SU-DHL-6 (cell line): ENCODE data around the gene UBE2D2.

Experiments used
- H2AFZ ChIP-seq: fragments of 200-600 bp; sonication (generic); 2 replicates; pipeline ENCODE4 v1.6.1; 2014; ENCODE audit warnings: low read depth, mild to moderate bottlenecking, moderate library complexity, mixed read lengths, antibody characterized with exemption, low read length; ENCODE audit not compliant: severe bottlenecking
- H3F3A ChIP-seq: fragments of 200-600 bp; shearing (Covaris generic); 2 replicates; pipeline ENCODE4 v1.6.0; 2016; ENCODE audit warnings: antibody characterized with exemption, mild to moderate bottlenecking; ENCODE audit not compliant: insufficient read depth
- H3K27ac ChIP-seq: fragments of 200-600 bp; sonication (generic); 2 replicates; pipeline ENCODE4 v1.5.1; 2016; ENCODE audit warnings: low read depth, mild to moderate bottlenecking, low read length, moderate library complexity, mixed read lengths
- H3K27me3 ChIP-seq: fragments of 200-600 bp; sonication (generic), shearing (Covaris generic); 2 replicates; pipeline ENCODE4 v1.6.0; 2014; ENCODE audit warnings: mild to moderate bottlenecking, low read length
- H3K36me3 ChIP-seq: fragments of 200-600 bp; sonication (generic); 2 replicates; pipeline ENCODE4 v1.6.1; 2014; ENCODE audit warnings: mild to moderate bottlenecking, low read length, mixed read lengths
- H3K4me2 ChIP-seq: fragments of 300-600, 200-600 bp; shearing (Covaris generic), sonication (generic); 2 replicates; pipeline ENCODE4 v1.6.0; 2014; ENCODE audit warnings: low read length, low read depth, mild to moderate bottlenecking; ENCODE audit not compliant: poor library complexity, severe bottlenecking
- H3K4me3 ChIP-seq: fragments of 200-600 bp; sonication (generic); 2 replicates; pipeline ENCODE4 v1.5.1; 2014; ENCODE audit warnings: antibody characterized with exemption, low read length, mild to moderate bottlenecking, mixed read lengths; ENCODE audit not compliant: insufficient read depth, poor library complexity, severe bottlenecking
- H3K79me2 ChIP-seq: fragments of 200-600 bp; sonication (generic); 2 replicates; pipeline ENCODE4 v1.6.1; 2014; ENCODE audit warnings: mild to moderate bottlenecking, low read length, moderate library complexity; ENCODE audit not compliant: insufficient read depth
- H3K9ac ChIP-seq: fragments of 200-600 bp; sonication (generic); 2 replicates; pipeline ENCODE4 v1.7.0; 2014; ENCODE audit warnings: mild to moderate bottlenecking, low read length
- H3K9me2 ChIP-seq: fragments of 200-600 bp; sonication (generic); replicated peaks from 2 replicates; pipeline ENCODE4 v1.6.1; 2014; ENCODE audit warnings: low read length; ENCODE audit not compliant: insufficient read depth
- H3K9me3 ChIP-seq: fragments of 200-600 bp; sonication (generic); 2 replicates; pipeline ENCODE4 v1.6.1; 2014; ENCODE audit warnings: low read length, mixed read lengths; ENCODE audit not compliant: insufficient read depth
- H4K20me1 ChIP-seq: fragments of 200-600 bp; sonication (generic); 2 replicates; pipeline ENCODE4 v1.6.1; 2014; ENCODE audit warnings: low read depth, mild to moderate bottlenecking, antibody characterized with exemption, low read length, moderate library complexity, mixed read lengths
- EZH2phosphoT487 ChIP-seq: fragments of 200-600 bp; sonication (generic), shearing (Covaris generic); conservative IDR thresholded peaks from 2 replicates; pipeline ENCODE4 v1.6.1; 2018; ENCODE audit warnings: mild to moderate bottlenecking, antibody characterized with exemption, low read length, moderate library complexity, mixed read lengths
- TF ChIP-seq, protein P1 (sequence below): fragments of 200-600 bp; sonication (generic); IDR thresholded peaks from one replicate; pipeline ENCODE4 v1.5.1; 2017; ENCODE audit warnings: antibody characterized with exemption, mild to moderate bottlenecking, low read length, moderate library complexity; ENCODE audit not compliant: insufficient read depth, poor library complexity, severe bottlenecking

UBE2D2 gene

GRCh38 chr5:139671096-139671841 lies 110.1 kb downstream of the UBE2D2 start:
- Histone ChIP-seq H4K20me1 (no peaks in the 10 kb centered on the region), H3K27ac (peak overlapping the region; percentile 99), H3F3A (peaks cover 44% of the 10 kb centered on the region), H3K27me3 (no peaks in the 10 kb centered on the region), H2AFZ (no peak overlapping the region), H3K9ac (peak overlapping the region; percentile 81), H3K4me2 (peak overlapping the region; percentile 93), H3K79me2 (peaks cover 83% of the 10 kb centered on the region), H3K9me3 (no peaks in the 10 kb centered on the region), H3K36me3 (no peaks in the 10 kb centered on the region), H3K4me3 (peak overlapping the region; percentile 21), H3K9me2 (no peaks in the 10 kb centered on the region)
- TF ChIP-seq EZH2phosphoT487, result no peak
- TF ChIP-seq, protein P1, sequence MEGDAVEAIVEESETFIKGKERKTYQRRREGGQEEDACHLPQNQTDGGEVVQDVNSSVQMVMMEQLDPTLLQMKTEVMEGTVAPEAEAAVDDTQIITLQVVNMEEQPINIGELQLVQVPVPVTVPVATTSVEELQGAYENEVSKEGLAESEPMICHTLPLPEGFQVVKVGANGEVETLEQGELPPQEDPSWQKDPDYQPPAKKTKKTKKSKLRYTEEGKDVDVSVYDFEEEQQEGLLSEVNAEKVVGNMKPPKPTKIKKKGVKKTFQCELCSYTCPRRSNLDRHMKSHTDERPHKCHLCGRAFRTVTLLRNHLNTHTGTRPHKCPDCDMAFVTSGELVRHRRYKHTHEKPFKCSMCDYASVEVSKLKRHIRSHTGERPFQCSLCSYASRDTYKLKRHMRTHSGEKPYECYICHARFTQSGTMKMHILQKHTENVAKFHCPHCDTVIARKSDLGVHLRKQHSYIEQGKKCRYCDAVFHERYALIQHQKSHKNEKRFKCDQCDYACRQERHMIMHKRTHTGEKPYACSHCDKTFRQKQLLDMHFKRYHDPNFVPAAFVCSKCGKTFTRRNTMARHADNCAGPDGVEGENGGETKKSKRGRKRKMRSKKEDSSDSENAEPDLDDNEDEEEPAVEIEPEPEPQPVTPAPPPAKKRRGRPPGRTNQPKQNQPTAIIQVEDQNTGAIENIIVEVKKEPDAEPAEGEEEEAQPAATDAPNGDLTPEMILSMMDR, result no peak

DNA sequence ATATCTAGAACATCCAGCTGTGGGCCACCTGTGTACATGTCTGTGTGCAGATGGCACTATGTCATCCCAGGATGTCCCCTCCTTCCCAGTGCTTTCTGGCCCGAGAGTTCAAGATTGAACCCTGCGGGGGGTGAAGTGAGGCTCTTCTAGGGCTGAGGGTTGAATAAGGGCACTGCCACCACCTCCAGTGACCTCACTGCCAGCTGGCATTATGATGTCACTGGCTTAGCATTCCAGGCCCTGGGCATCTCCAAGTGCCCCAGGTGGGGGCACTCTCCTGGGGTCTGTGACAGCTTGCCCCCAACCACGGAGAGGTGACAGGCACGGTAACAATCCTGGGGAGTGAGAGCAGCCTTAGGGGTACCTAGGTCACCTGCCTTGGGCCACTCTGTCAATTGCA lies 114.1 kb downstream of the UBE2D2 start:
- H3K36me3 ChIP-seq, result no peaks in the 10 kb centered on the region
- no peaks in the 10 kb centered on the region for H3K9me3 ChIP-seq
- H3K79me2 ChIP-seq, result peaks cover 83% of the 10 kb centered on the region
- no peaks in the 10 kb centered on the region for H3K27me3 ChIP-seq
- peaks cover 13% of the 10 kb centered on the region for H3F3A ChIP-seq
- TF ChIP-seq EZH2phosphoT487, result no peak
- TF ChIP-seq, protein P1, result no peak
- H3K27ac ChIP-seq, result no peak overlapping the region
- no peak overlapping the region for H2AFZ ChIP-seq
- no peaks in the 10 kb centered on the region for H3K9me2 ChIP-seq
- no peak overlapping the region for H3K9ac ChIP-seq
- H3K4me2 ChIP-seq, result no peak overlapping the region
- no peaks in the 10 kb centered on the region for H4K20me1 ChIP-seq
- H3K4me3 ChIP-seq, result no peak overlapping the region

DNA sequence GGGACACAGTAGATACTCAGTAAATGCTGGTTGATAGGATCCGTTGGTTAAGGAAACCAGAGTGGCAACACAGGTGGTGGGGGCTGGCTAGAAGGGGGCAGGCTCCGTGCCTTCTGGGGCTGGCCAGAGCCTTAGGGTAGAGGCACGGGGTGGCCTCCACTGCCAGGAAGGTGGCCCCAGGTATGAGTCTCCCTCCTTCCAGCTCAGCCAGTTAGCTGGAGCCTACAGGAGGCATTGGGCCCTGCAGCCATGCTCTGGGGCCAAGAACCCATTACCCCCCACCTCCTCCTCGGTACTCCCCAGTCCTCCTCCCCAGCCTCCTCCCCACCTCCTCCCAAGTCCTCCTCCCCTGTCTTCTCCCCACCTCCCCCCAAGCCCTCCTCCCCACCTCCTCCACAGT lies 114.7 kb downstream of the UBE2D2 start:
- Histone ChIP-seq H3K4me3 (no peak overlapping the region), H3K27ac (no peak overlapping the region), H4K20me1 (no peaks in the 10 kb centered on the region), H3K9me3 (no peaks in the 10 kb centered on the region), H3K9me2 (no peaks in the 10 kb centered on the region), H2AFZ (no peak overlapping the region), H3K79me2 (peaks cover 81% of the 10 kb centered on the region), H3K4me2 (no peak overlapping the region), H3K9ac (no peak overlapping the region), H3K36me3 (no peaks in the 10 kb centered on the region), H3F3A (peaks cover 9% of the 10 kb centered on the region), H3K27me3 (no peaks in the 10 kb centered on the region)
- TF ChIP-seq EZH2phosphoT487, result no peak
- TF ChIP-seq, protein P1, result no peak
